K562 (cell line): ENCODE measurements around the gene BAIAP3. TPM values are rescaled to one million over a fixed set of nuclear protein-coding genes. Genes with fewer than 3 reads are reported as not detected.

Experiments used
- ATAC-seq: fragments of 200-7000 bp; cut with Tn5 transposase; 3 replicates; pipeline ENCODE4 v1.9.1; 2020; ENCODE audit warnings: moderate library complexity
- BruUV-seq: library from RNA; stranded (reverse); fragments of 400-500 nt; replicated peaks from 2 replicates; lab custom pipeline; 2021; lab: Mats Ljungman, UMichigan
- CTCF ChIA-PET: fragments of 300-600 bp; formaldehyde crosslinking; extraction: SDS; loops from one replicate; lab custom pipeline; 2021; ENCODE audit warnings: low intra/inter-chr PET ratio; lab: Yijun Ruan, JAX
- POLR2A ChIA-PET: fragments of 300-600, 350-650 bp; sonication (Branson Sonifier 250); formaldehyde crosslinking; extraction: SDS; loops from one replicate; lab custom pipeline; 2021; ENCODE audit warnings: antibody characterized with exemption, inconsistent platforms; lab: Yijun Ruan, JAX
- DNase-seq, 4 experiments: peaks; one replicate each; pipeline versions ENCODE4 v3.0.0 to v3.0.0-alpha.2; 2011 to 2018; ENCODE audit warnings: low spot score in 3 of 4, mixed read lengths in 3 of 4; ENCODE audit errors: extremely low read depth in 1 of 4
- FAIRE-seq: peaks from 2 replicates; lab custom pipeline; 2011; peaks lifted over from hg19 to GRCh38; lab: Jason Lieb, UNC
- H2AFZ ChIP-seq: 2 replicates; pipeline ENCODE4 v1.6.0; 2011; ENCODE audit warnings: low read depth, low read length, control low read depth, inconsistent platforms
- H3K27ac ChIP-seq: fragments of 200-600 bp; 3 replicates; pipeline ENCODE4 v1.8.0; 2011; ENCODE audit warnings: low read depth, mild to moderate bottlenecking, control low read depth, inconsistent platforms, low read length, moderate library complexity, mixed read lengths; ENCODE audit errors: extremely low read depth
- H3K27me3 ChIP-seq, 2 experiments: fragments of 300-600 bp in 1 of 2; 2 replicates in 1 of 2; 3 replicates in 1 of 2; pipeline versions ENCODE4 v1.6.0 to v1.8.0; 2011; ENCODE audit warnings: inconsistent platforms in 2 of 2, low read length in 2 of 2, mild to moderate bottlenecking in 1 of 2, mixed read lengths in 1 of 2, moderate library complexity in 1 of 2; ENCODE audit not compliant: control insufficient read depth in 2 of 2, insufficient read depth in 2 of 2
- H3K36me3 ChIP-seq: fragments of 300-600 bp; 3 replicates; pipeline ENCODE4 v1.8.0; 2011; ENCODE audit warnings: mild to moderate bottlenecking, low read length, inconsistent platforms; ENCODE audit not compliant: control insufficient read depth, insufficient read depth
- H3K4me1 ChIP-seq, 2 experiments: fragments of 200-600 bp in 1 of 2; replicated peaks in 1 of 2; 2 replicates in 1 of 2; 3 replicates in 1 of 2; pipeline versions ENCODE4 v1.5.1 to v1.8.0; 2011; ENCODE audit warnings: inconsistent platforms in 2 of 2, low read length in 2 of 2, mild to moderate bottlenecking in 1 of 2, mixed read lengths in 1 of 2, moderate library complexity in 1 of 2; ENCODE audit not compliant: control insufficient read depth in 2 of 2, insufficient read depth in 2 of 2
- H3K4me2 ChIP-seq: 2 replicates; pipeline ENCODE4 v1.6.1; 2011; ENCODE audit warnings: low read length, control low read depth, inconsistent platforms, mixed read lengths; ENCODE audit not compliant: insufficient read depth
- H3K4me3 ChIP-seq: fragments of 200-600 bp; sonication (generic), shearing (Covaris generic); 2 replicates; pipeline ENCODE4 v1.5.1; 2016; ENCODE audit warnings: control low read depth, inconsistent platforms
- H3K79me2 ChIP-seq: fragments of 200-600 bp; 3 replicates; pipeline ENCODE4 v1.8.0; 2011; ENCODE audit warnings: low read length, inconsistent platforms; ENCODE audit not compliant: control insufficient read depth, insufficient read depth
- H3K9ac ChIP-seq, 2 experiments: 2 replicates each; pipeline versions ENCODE4 v1.6.0 to v1.6.1; 2011; ENCODE audit warnings: low read depth in 2 of 2, low read length in 2 of 2, control low read depth in 1 of 2, inconsistent platforms in 1 of 2, mild to moderate bottlenecking in 1 of 2, mixed read lengths in 1 of 2; ENCODE audit not compliant: insufficient read depth in 1 of 2
- H3K9me1 ChIP-seq: one replicate; pipeline ENCODE4 v1.6.0; 2011; ENCODE audit warnings: inconsistent platforms, mild to moderate bottlenecking, low read length, moderate library complexity; ENCODE audit not compliant: control insufficient read depth, insufficient read depth
- H3K9me3 ChIP-seq: replicated peaks from 2 replicates; pipeline ENCODE4 v1.5.1; 2011; ENCODE audit warnings: low read depth, low read length, inconsistent platforms; ENCODE audit not compliant: control insufficient read depth, insufficient read depth
- H4K20me1 ChIP-seq: replicated peaks from 2 replicates; pipeline ENCODE4 v1.6.1; 2011; ENCODE audit warnings: low read length, inconsistent platforms, mixed read lengths; ENCODE audit not compliant: control insufficient read depth, insufficient read depth
- CHD7 ChIP-seq: fragments of 200-600 bp; sonication (generic); IDR thresholded peaks from one replicate; pipeline ENCODE4 v1.6.1; 2012; ENCODE audit warnings: mild to moderate bottlenecking, low read depth, low read length, inconsistent platforms
- NR3C1 ChIP-seq: sonication (generic); formaldehyde crosslinking; IDR thresholded peaks from 2 replicates; pipeline ENCODE4 v1.8.1; 2022; ENCODE audit warnings: missing genetic modification reagents
- RCOR1 ChIP-seq, 2 experiments: IDR thresholded peaks; 2 replicates each; pipeline ENCODE4 v1.6.1; 2012; ENCODE audit warnings: low read depth in 2 of 2, low read length in 2 of 2, borderline replicate concordance in 1 of 2, improper control_type of control experiment in 1 of 2
- SMARCC2 ChIP-seq: fragments of 450-650 bp; IDR thresholded peaks from 2 replicates; pipeline ENCODE4 v1.6.1; 2017; ENCODE audit warnings: antibody characterized with exemption, moderate library complexity, mild to moderate bottlenecking, low read depth
- ZNF324 ChIP-seq: fragments of 250-450 bp; sonication (Bioruptor Pico); IDR thresholded peaks from 2 replicates; pipeline ENCODE4 v1.4.0; 2020; ENCODE audit warnings: mild to moderate bottlenecking
- ZNF699 ChIP-seq: fragments of 250-450 bp; sonication (Bioruptor Pico); IDR thresholded peaks from 2 replicates; pipeline ENCODE4 v1.8.0; 2021; ENCODE audit warnings: mild to moderate bottlenecking, moderate library complexity; ENCODE audit not compliant: insufficient replicate concordance
- WGBS: fragments of 100-300 bp; shearing (Covaris generic); methylation state at CpG from one replicate; pipeline ENCODE4 v1.1.6; 2016; ENCODE audit warnings: low coverage, mixed read lengths; ENCODE audit not compliant: insufficient coverage; ENCODE audit errors: missing lambda C conversion rate; 5-methylcytosine and 5-hydroxymethylcytosine counted together
- in situ Hi-C: fragments of 300-500 bp; cut with MboI; formaldehyde crosslinking; loops from 4 replicates; pipeline ENCODE4 v1.15.0; 2018; ENCODE audit warnings: inconsistent platforms, mixed read lengths
- intact Hi-C: fragments of 100-400 bp; cut with micrococcal nuclease; formaldehyde crosslinking; loops from 2 replicates; pipeline ENCODE4 v1.14.2; 2022
- polyA plus RNA-seq, 8 experiments: library from polyadenylated mRNA; depleted of rRNA in 4 of 8; stranded (reverse) in 5 of 8; unstranded in 3 of 8; fragments of >200 nt; fragmentation: Nextera tagmentation in 2 of 8; fragmentation: Illumina TruSeq in 1 of 8; extraction: Ambion mirVana in 2 of 8; extraction: Trizol in 1 of 8; gene quantifications; 2 replicates each; pipeline versions ENCODE4 v1.2.1 to v1.2.3, GENCODE V29; 2011 to 2014; ENCODE audit warnings: inconsistent platforms in 1 of 8, missing spikeins in 1 of 8
- total RNA-seq, 7 experiments: library from RNA; depleted of rRNA in 6 of 7; stranded (reverse); fragments of >200 nt in 6 of 7; fragmentation: Illumina TruSeq in 2 of 7; extraction: Trizol in 2 of 7; gene quantifications; 2 replicates each; pipeline versions ENCODE4 v1.2.1 to v1.2.3, GENCODE V29; 2011 to 2021; ENCODE audit warnings: low replicate concordance in 1 of 7

Gene BAIAP3
- total and polyA plus RNA-seq, 9 of the 15 experiments (the other 6 are each of a cell fraction or from before 2014, with no cell fraction given) = 0.03 to 4.5 (median 0.57) TPM; not detected in 1

- peak overlapping the region; percentile 86 for H2AFZ ChIP-seq
- no peak overlapping the region for H3K4me3 ChIP-seq
- CTCF ChIA-PET = interaction anchor here (1.1 kb wide), 1 partner anchor 20 kb away, joined by 4 read pairs; no protein-coding TSS in a partner anchor
- DNase-seq = peak; percentile 77 to 87 (median 82)
- intact Hi-C loops (no loop called here), in situ Hi-C loops (no loop called here)
- no peaks in the 10 kb centered on the region for H3K27me3 ChIP-seq
- POLR2A ChIA-PET = interaction anchor here (0.7 to 1.5 kb wide), 4 partner anchors 9 to 30 kb away, joined by 3 to 6 read pairs (median 3); no protein-coding TSS in a partner anchor
- no peaks in the 10 kb centered on the region for H3K9me1 ChIP-seq
- WGBS = 15% methylated on average over 33 of the region's 42 CpGs
- no peak overlapping the region for H3K27ac ChIP-seq
- peaks cover 34 to 61% of the 10 kb centered on the region in 2 experiments for H3K4me1 ChIP-seq
- no peaks in the 10 kb centered on the region for H3K79me2 ChIP-seq
- no peaks in the 10 kb centered on the region for H4K20me1 ChIP-seq
- H3K36me3 ChIP-seq = no peaks in the 10 kb centered on the region
- peak; percentile 96 for ATAC-seq
- H3K9me3 ChIP-seq = no peaks in the 10 kb centered on the region
- BruUV-seq = no TSS peak
- FAIRE-seq = no peak
- H3K9ac ChIP-seq = peak overlapping the region; percentile 12 to 89; a peak in 3 of 4 replicates
- peak overlapping the region; percentile 10 for H3K4me2 ChIP-seq
- TF ChIP-seq SMARCC2 (no peak), CHD7 (no peak), ZNF699 (no peak), RCOR1 (IDR thresholded peaks at IDR 0.05; ENCODE audit: borderline replicate concordance in 1 of 2, low read depth in 2 of 2, low read length in 2 of 2) (no peak), NR3C1 (CRISPR knock-in tag) (no peak), ZNF324 (CRISPR knock-in tag) (no peak)
These were observed 32.6 kb upstream of the BAIAP3 start for GRCh38 chr16:1300664-1301476.
